Mesenchymal stem cell (in vitro differentiated cells and primary cell): ENCODE measurements around the gene SLCO3A1. TPM values are rescaled to one million over a fixed set of nuclear protein-coding genes. Genes with fewer than 3 reads are reported as not detected.
A peak's percentile ranks its signal among the peaks of the same experiment; 100 is the strongest.

Source experiments
- DNase-seq: peaks from one replicate; pipeline ENCODE4 v3.0.0-alpha.2; 2013
- H2AFZ ChIP-seq: one replicate; pipeline ENCODE4 v1.6.1; 2013; ENCODE audit warnings: low read depth, mild to moderate bottlenecking, control low read depth, inconsistent platforms, low read length, moderate library complexity
- H2AK5ac ChIP-seq: 2 replicates; pipeline ENCODE4 v1.6.1; 2013; ENCODE audit warnings: low read length, moderate library complexity, mild to moderate bottlenecking, inconsistent platforms; ENCODE audit not compliant: severe bottlenecking
- H2BK120ac ChIP-seq: one replicate; pipeline ENCODE4 v1.6.1; 2013; ENCODE audit warnings: low read depth, mild to moderate bottlenecking, inconsistent platforms, low read length, moderate library complexity
- H2BK12ac ChIP-seq, 2 experiments: one replicate each; pipeline ENCODE4 v1.6.1; 2013; ENCODE audit warnings: inconsistent platforms in 2 of 2, low read length in 2 of 2, mild to moderate bottlenecking in 2 of 2, moderate library complexity in 2 of 2, control low read depth in 1 of 2
- H2BK15ac ChIP-seq: one replicate; pipeline ENCODE4 v1.6.1; 2013; ENCODE audit warnings: mild to moderate bottlenecking, low read depth, inconsistent platforms; ENCODE audit not compliant: poor library complexity, severe bottlenecking
- H2BK5ac ChIP-seq: 2 replicates; pipeline ENCODE4 v1.6.1; 2013; ENCODE audit warnings: low read depth, mild to moderate bottlenecking, low read length, control low read depth, inconsistent platforms; ENCODE audit not compliant: poor library complexity, severe bottlenecking
- H3K14ac ChIP-seq, 2 experiments: one replicate each; pipeline ENCODE4 v1.6.1; 2013; ENCODE audit warnings: inconsistent platforms in 2 of 2, low read length in 2 of 2, control low read depth in 1 of 2, mild to moderate bottlenecking in 1 of 2, moderate library complexity in 1 of 2
- H3K18ac ChIP-seq, 2 experiments: one replicate each; pipeline ENCODE4 v1.6.1; 2013; ENCODE audit warnings: inconsistent platforms in 2 of 2, low read length in 2 of 2, control low read depth in 1 of 2, low read depth in 1 of 2, mild to moderate bottlenecking in 1 of 2
- H3K23ac ChIP-seq, 2 experiments: one replicate each; pipeline ENCODE4 v1.6.1; 2013; ENCODE audit warnings: inconsistent platforms in 2 of 2, low read length in 2 of 2, mild to moderate bottlenecking in 2 of 2, moderate library complexity in 2 of 2, control low read depth in 1 of 2
- H3K27ac ChIP-seq: 2 replicates; pipeline ENCODE4 v1.5.1; 2013; ENCODE audit warnings: mild to moderate bottlenecking, moderate library complexity, low read length, control low read depth, inconsistent platforms; ENCODE audit not compliant: poor library complexity, severe bottlenecking
- H3K27me3 ChIP-seq, 2 experiments: 2 replicates each; pipeline versions ENCODE4 v1.6.1 to v1.7.0; 2013; ENCODE audit warnings: low read length in 2 of 2, mild to moderate bottlenecking in 2 of 2, moderate library complexity in 2 of 2, control low read depth in 1 of 2, inconsistent platforms in 1 of 2; ENCODE audit not compliant: control insufficient read depth in 1 of 2, insufficient read depth in 1 of 2
- H3K36me3 ChIP-seq, 2 experiments: 2 replicates each; pipeline versions ENCODE4 v1.6.1 to v1.7.0; 2013; ENCODE audit warnings: low read length in 2 of 2, control low read depth in 1 of 2, inconsistent platforms in 1 of 2, low read depth in 1 of 2, mild to moderate bottlenecking in 1 of 2; ENCODE audit not compliant: insufficient read depth in 2 of 2, control insufficient read depth in 1 of 2
- H3K4ac ChIP-seq, 2 experiments: one replicate each; pipeline ENCODE4 v1.6.1; 2013; ENCODE audit warnings: inconsistent platforms in 2 of 2, low read length in 2 of 2, mild to moderate bottlenecking in 2 of 2, moderate library complexity in 2 of 2, control low read depth in 1 of 2, low read depth in 1 of 2
- H3K4me1 ChIP-seq: 2 replicates; pipeline ENCODE4 v1.6.1; 2013; ENCODE audit warnings: low read depth, low read length, control low read depth; ENCODE audit not compliant: control insufficient read depth, insufficient read depth
- H3K4me2 ChIP-seq: 2 replicates; pipeline ENCODE4 v1.6.1; 2013; ENCODE audit warnings: low read length, mild to moderate bottlenecking, inconsistent platforms; ENCODE audit not compliant: poor library complexity, severe bottlenecking
- H3K4me3 ChIP-seq, 2 experiments: 2 replicates each; pipeline versions ENCODE4 v1.5.1 to v1.7.0; 2013; ENCODE audit warnings: low read length in 2 of 2, mild to moderate bottlenecking in 2 of 2, control low read depth in 1 of 2, low read depth in 1 of 2; ENCODE audit not compliant: insufficient read depth in 1 of 2
- H3K79me1 ChIP-seq: replicated peaks from 2 replicates; pipeline ENCODE4 v1.6.1; 2013; ENCODE audit warnings: mild to moderate bottlenecking, control low read depth, low read length, inconsistent platforms; ENCODE audit not compliant: poor library complexity, severe bottlenecking
- H3K9ac ChIP-seq: 2 replicates; pipeline ENCODE4 v1.7.0; 2013; ENCODE audit warnings: mild to moderate bottlenecking, low read length, moderate library complexity
- H3K9me3 ChIP-seq: 2 replicates; pipeline ENCODE4 v1.7.0; 2013; ENCODE audit warnings: mild to moderate bottlenecking, low read length; ENCODE audit not compliant: control insufficient read depth
- H4K8ac ChIP-seq: one replicate; pipeline ENCODE4 v1.6.1; 2013; ENCODE audit warnings: inconsistent platforms, mild to moderate bottlenecking, low read length, moderate library complexity
- H4K91ac ChIP-seq: one replicate; pipeline ENCODE4 v1.6.1; 2013; ENCODE audit warnings: mild to moderate bottlenecking, low read length, inconsistent platforms
- WGBS: methylation state at CpG from one replicate; pipeline ENCODE4 v1.1.7; 2013; ENCODE audit warnings: mixed read lengths; 5-methylcytosine and 5-hydroxymethylcytosine counted together
- polyA plus RNA-seq, 2 experiments: library from polyadenylated mRNA; stranded (reverse); fragments of 200-250 nt; gene quantifications; one replicate each; pipeline ENCODE4 v1.2.3, GENCODE V29; 2013

Gene SLCO3A1
- polyA plus RNA-seq (2013, experiment 1 of 2), result 2.0 TPM
- 2.3 TPM for polyA plus RNA-seq (2013, experiment 2 of 2)

- no peak within 1 kb of the TSS for H3K4ac ChIP-seq
- H4K8ac ChIP-seq, result no peak within 1 kb of the TSS
- H2BK120ac ChIP-seq, result no peak within 1 kb of the TSS
- WGBS, result under 1% methylated on average over 25 of the region's 67 CpGs
- peak within 1 kb of the TSS; percentile 43 for H3K27ac ChIP-seq
- peaks cover 0 to 8% of the 10 kb centered on the region in 2 experiments for H3K27me3 ChIP-seq
- H2BK12ac ChIP-seq, result no peak within 1 kb of the TSS
- peaks cover 7% of the 10 kb centered on the region for H3K4me1 ChIP-seq
- no peak within 1 kb of the TSS for H3K14ac ChIP-seq
- H4K91ac ChIP-seq, result no peak within 1 kb of the TSS
- no peaks in the 10 kb centered on the region for H3K9me3 ChIP-seq
- H2AK5ac ChIP-seq, result no peak within 1 kb of the TSS
- peak within 1 kb of the TSS; percentile 74 to 86 for H3K4me3 ChIP-seq
- peak within 1 kb of the TSS; percentile 33 for H2AFZ ChIP-seq
- no peak within 1 kb of the TSS for H3K18ac ChIP-seq
- H3K23ac ChIP-seq, result no peak within 1 kb of the TSS
- H3K9ac ChIP-seq, result peak within 1 kb of the TSS; percentile 94
- no peak within 1 kb of the TSS for H2BK5ac ChIP-seq
- no peak within 1 kb of the TSS for H2BK15ac ChIP-seq
- DNase-seq, result peak; percentile 24
- H3K4me2 ChIP-seq, result peak within 1 kb of the TSS; percentile 99
- H3K36me3 ChIP-seq, result peaks cover 0 to under 1% of the 10 kb centered on the region in 2 experiments
- H3K79me1 ChIP-seq, result no peaks in the 10 kb centered on the region
Measured at GRCh38 chr15:91853511-91853947, at the start of gene SLCO3A1. SLCO3A1 (plus strand) TSS chr15:91853708.

GRCh38 chr15:91807122-91807521 lies 46.4 kb upstream of the SLCO3A1 start:
- Histone ChIP-seq H3K9me3 (no peaks in the 10 kb centered on the region), H3K79me1 (no peaks in the 10 kb centered on the region), H3K9ac (no peak overlapping the region), H3K4ac (no peak overlapping the region), H3K4me2 (no peak overlapping the region), H2BK15ac (no peak overlapping the region), H2BK120ac (no peak overlapping the region), H4K91ac (no peak overlapping the region), H2AFZ (no peak overlapping the region), H3K27me3 (peaks cover 0 to 6% of the 10 kb centered on the region in 2 experiments), H3K23ac (no peak overlapping the region), H3K14ac (no peak overlapping the region), H2BK5ac (no peak overlapping the region), H2AK5ac (no peak overlapping the region), H3K36me3 (no peaks in the 10 kb centered on the region), H3K27ac (no peak overlapping the region), H3K4me1 (no peaks in the 10 kb centered on the region), H3K18ac (no peak overlapping the region), H3K4me3 (no peak overlapping the region), H2BK12ac (no peak overlapping the region), H4K8ac (no peak overlapping the region)
- 76% methylated on average over 2 of the region's 6 CpGs for WGBS
- no peak for DNase-seq

GRCh38 chr15:91813924-91814323 lies 39.6 kb upstream of the SLCO3A1 start:
- no peak overlapping the region for H3K27ac ChIP-seq
- H2BK5ac ChIP-seq, result no peak overlapping the region
- no peak overlapping the region for H3K14ac ChIP-seq
- 80% methylated on average over 2 of the region's 2 CpGs for WGBS
- no peaks in the 10 kb centered on the region for H3K36me3 ChIP-seq
- no peaks in the 10 kb centered on the region for H3K4me1 ChIP-seq
- no peaks in the 10 kb centered on the region for H3K79me1 ChIP-seq
- DNase-seq, result no peak
- no peak overlapping the region for H2AFZ ChIP-seq
- no peak overlapping the region for H2BK12ac ChIP-seq
- no peaks in the 10 kb centered on the region for H3K27me3 ChIP-seq
- H2BK120ac ChIP-seq, result no peak overlapping the region
- no peak overlapping the region for H3K23ac ChIP-seq
- no peak overlapping the region for H2BK15ac ChIP-seq
- H2AK5ac ChIP-seq, result no peak overlapping the region
- H4K8ac ChIP-seq, result no peak overlapping the region
- no peak overlapping the region for H3K4me2 ChIP-seq
- H3K9me3 ChIP-seq, result peaks cover 20% of the 10 kb centered on the region
- no peak overlapping the region for H3K4me3 ChIP-seq
- no peak overlapping the region for H3K9ac ChIP-seq
- H4K91ac ChIP-seq, result no peak overlapping the region
- H3K4ac ChIP-seq, result no peak overlapping the region
- H3K18ac ChIP-seq, result no peak overlapping the region

GRCh38 chr15:91816942-91817341 lies 36.6 kb upstream of the SLCO3A1 start:
- no peak overlapping the region for H2BK12ac ChIP-seq
- no peak overlapping the region for H2BK15ac ChIP-seq
- no peak overlapping the region for H2BK120ac ChIP-seq
- 100% methylated on average over 1 of the region's 3 CpGs for WGBS
- H3K27ac ChIP-seq, result no peak overlapping the region
- no peak overlapping the region for H4K91ac ChIP-seq
- no peak overlapping the region for H3K4me2 ChIP-seq
- H3K9me3 ChIP-seq, result peaks cover 20% of the 10 kb centered on the region
- no peak overlapping the region for H3K18ac ChIP-seq
- H2AK5ac ChIP-seq, result no peak overlapping the region
- no peak overlapping the region for H3K9ac ChIP-seq
- H3K23ac ChIP-seq, result no peak overlapping the region
- no peaks in the 10 kb centered on the region for H3K79me1 ChIP-seq
- DNase-seq, result no peak
- no peak overlapping the region for H2AFZ ChIP-seq
- no peak overlapping the region for H3K4me3 ChIP-seq
- no peak overlapping the region for H2BK5ac ChIP-seq
- H3K4ac ChIP-seq, result no peak overlapping the region
- H3K14ac ChIP-seq, result no peak overlapping the region
- no peak overlapping the region for H4K8ac ChIP-seq
- H3K27me3 ChIP-seq, result no peaks in the 10 kb centered on the region
- no peaks in the 10 kb centered on the region for H3K36me3 ChIP-seq
- H3K4me1 ChIP-seq, result no peaks in the 10 kb centered on the region
